Head of caudate nucleus (tissue), 42 donors: ENCODE data around the gene CHRNG.

Experiments
- DNase-seq, 42 donors: peaks; one replicate each; pipeline versions ENCODE4 v3.0.0 to v3.0.0-alpha.2; 2020 to 2021; ENCODE audit warnings: mixed read lengths in 7 of 42
- intact Hi-C: fragments of 100-400 bp; cut with DNase I; formaldehyde crosslinking; loops from one replicate; pipeline ENCODE4 v1.15.0; 2022

CHRNG gene

DNA sequence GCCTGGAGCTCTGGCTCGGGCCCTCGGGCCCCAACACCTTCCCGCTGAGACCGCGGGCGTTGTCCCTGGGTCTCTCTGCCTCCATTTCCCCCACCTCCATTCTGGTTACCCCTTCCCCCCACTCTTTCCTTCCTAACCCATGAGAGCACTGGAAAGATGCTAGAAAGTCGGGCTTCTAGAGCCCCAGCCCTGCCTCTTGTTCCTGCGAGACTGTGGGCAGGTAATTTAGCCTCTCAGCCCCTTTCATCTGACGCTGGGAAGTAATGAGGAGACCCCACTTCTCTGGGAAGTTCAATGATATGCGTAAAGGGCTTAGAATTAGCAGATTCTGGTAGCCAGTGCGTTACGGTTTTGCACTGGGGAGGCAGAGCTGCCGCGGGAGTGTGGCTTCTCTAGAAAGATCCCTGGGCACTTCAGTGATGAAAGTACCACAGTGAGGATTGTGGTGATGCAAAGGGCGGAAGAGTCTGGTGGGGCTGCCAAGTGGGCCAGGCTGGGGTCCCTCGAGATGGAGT lies 35.6 kb upstream of the CHRNG start:
- DNase-seq = no peak
- intact Hi-C loops = no loop called here

DNA sequence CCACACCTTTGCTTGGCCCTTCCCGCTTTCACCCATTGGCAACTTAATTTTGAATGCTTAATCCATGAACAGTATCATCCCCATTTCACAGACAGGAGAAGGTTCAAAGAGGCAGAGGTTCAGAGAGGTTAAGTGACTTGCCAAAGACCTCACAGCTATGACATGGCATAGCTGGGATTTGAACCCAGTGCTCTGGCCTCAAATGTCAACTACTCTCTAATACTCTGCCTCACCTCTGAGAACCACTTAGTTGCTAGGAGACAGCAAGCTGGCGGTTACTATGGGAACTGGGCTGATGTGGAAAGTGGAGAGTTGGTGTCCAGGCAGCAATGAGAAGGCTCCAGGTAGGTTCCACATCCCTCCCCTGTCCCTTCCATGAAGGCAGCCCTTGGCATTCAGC lies 35.1 kb upstream of the CHRNG start:
- DNase-seq = peak in 3 of 42 donors; percentile 26 to 57 (median 35)
- intact Hi-C loops = no loop called here

DNA sequence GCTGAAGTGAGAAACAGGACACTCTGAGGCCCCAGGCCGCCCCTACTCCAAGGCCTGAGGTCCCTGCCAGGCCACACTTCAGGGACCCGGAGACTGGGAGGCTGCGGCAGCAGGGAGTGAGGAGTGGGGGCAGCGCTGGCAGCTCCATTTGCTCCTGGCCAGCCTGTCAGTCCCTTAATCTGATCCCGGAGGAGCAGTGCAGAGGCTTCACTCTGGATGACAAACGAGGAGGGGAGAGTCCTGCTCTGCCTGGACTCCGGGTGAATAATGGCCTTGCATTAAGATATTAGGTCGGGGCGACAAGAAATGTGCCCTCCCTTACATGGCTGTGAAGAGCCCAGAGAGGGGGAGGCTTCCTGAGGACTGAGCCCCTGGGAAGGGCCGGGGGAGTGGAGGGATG lies 33.6 kb upstream of the CHRNG start:
- DNase-seq = no peak
- intact Hi-C loops = no loop called here

- no peak for DNase-seq
- intact Hi-C loops = no loop called here
These were observed 32.8 kb upstream of the CHRNG start for GRCh38 chr2:232506709-232507108.

DNA sequence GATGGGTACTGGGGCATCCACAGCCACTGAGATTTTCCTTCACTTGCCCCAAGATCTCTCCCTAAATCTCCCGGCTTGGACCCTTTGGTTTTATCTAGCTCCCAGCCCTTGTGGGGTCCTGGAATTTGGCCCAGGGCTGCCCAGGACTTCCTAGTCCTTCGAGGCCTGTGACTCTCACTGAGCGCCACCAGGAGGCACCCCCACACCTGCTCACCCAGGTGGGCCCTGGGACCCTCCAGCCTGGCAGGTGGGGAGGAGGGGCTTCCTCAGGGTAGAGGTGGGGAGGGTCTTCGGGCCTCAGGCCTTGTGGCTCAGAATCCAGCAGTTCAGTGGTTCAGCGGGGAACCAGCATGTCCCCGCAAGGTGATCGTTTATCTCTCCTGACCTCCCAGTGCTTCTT lies 31.2 kb upstream of the CHRNG start:
- intact Hi-C loops = no loop called here
- no peak for DNase-seq

- DNase-seq = peak in 23 of 42 donors; percentile 11 to 66 (median 37)
- intact Hi-C loops = no loop called here
These were observed 28.1 kb upstream of the CHRNG start for GRCh38 chr2:232511336-232511890.

DNA sequence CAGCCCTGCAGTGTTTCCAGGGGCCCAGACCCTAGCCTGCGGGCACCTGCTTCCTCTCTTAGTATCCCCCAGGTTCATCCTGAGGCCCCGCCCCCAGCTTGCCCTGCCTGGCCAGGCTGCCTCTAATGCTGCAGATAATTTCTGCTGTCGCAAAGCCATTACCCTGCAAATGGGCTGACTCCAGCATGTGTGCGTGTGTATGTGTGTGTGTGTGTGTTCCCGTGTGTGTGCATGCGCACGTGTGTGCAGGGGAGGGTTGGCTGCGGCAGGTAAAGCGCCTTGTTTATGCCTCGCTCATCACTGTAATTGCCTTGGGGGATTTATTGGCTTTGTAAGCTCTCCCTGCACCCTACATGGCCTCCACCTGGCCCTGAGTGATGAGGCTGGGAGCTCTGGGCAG lies 26.9 kb upstream of the CHRNG start:
- DNase-seq = no peak
- intact Hi-C loops = no loop called here

- no peak for DNase-seq
- intact Hi-C loops = no loop called here
These were observed 26.1 kb upstream of the CHRNG start for GRCh38 chr2:232513353-232513752.

DNA sequence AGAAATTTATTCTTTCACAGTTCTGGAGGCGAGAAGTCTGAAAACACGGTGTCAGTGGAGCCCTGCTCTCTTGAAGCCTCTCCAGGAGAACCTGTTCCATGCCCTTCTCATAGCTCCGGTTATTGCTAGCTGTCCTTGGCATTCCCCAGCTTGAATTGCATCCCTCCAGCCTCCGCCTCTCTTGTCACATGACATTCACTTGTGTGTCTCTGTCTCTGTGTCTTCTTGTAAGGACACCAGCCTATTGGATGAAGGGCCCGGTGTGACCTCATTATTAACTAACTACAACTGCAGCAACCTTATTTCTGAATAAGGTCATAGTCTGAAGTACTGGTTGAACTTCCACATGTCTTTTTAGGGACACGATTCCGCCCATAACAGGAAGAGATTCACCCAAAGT lies 23.9 kb upstream of the CHRNG start:
- intact Hi-C loops = no loop called here
- DNase-seq = no peak

DNA sequence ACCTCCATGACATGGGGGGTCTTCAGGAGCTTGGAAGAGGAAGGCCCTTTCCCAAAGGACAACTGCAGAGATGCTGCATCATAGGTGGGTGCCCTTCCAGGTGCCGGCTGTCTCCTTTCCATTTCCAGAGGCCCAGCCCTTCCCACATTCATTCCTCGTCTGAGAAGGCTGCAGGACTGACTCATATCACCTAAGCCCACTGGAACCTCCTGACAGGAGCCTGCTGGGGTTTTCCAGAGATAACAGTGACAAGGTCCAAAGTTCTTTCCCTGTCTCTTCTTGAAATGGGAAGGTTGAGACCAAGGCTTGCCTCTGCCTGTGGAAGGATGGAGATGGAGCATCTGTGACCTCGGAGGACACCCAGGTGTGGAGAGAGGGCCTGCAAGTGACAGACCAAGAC lies 22.9 kb upstream of the CHRNG start:
- no peak for DNase-seq
- intact Hi-C loops = no loop called here

DNA sequence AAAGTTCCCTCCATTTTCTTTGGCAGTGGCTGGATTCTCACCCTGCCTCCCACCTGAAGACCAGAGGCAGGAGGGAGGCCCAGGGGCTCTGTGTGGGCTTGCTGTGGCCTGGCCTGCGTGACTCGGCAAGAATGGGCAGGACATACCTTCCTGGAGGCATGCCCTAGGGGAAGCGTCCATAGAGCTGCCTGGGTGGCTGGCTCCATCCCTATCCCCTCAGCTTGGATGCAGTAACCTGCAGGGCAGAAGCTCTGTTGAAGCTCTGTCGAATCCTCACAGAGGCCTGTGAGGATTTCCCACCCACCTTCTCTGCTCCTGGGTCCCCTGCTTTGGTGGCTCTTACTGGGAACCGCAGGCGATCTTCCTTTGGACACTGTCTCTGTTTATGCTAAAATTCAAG lies 20.6 kb upstream of the CHRNG start:
- DNase-seq = no peak

GRCh38 chr2:232519581-232520438 lies 19.7 kb upstream of the CHRNG start, which contains the start of gene PRSS56:
Gene PRSS56, plus strand, starts transcription at chr2:232520388. Its CDS starts 211 bp downstream, at chr2:232520599.
- intact Hi-C loops = loop anchor here (2.0 to 10.0 kb wide), 2 partner anchors 73 to 615 kb away; no protein-coding TSS in a partner anchor
- DNase-seq = no peak

More for the DNA sequence above, 20.6 kb upstream of the CHRNG start:
- intact Hi-C loops = loop anchor here (2.0 kb wide), 1 partner anchor 72 kb away; no protein-coding TSS in a partner anchor

DNA sequence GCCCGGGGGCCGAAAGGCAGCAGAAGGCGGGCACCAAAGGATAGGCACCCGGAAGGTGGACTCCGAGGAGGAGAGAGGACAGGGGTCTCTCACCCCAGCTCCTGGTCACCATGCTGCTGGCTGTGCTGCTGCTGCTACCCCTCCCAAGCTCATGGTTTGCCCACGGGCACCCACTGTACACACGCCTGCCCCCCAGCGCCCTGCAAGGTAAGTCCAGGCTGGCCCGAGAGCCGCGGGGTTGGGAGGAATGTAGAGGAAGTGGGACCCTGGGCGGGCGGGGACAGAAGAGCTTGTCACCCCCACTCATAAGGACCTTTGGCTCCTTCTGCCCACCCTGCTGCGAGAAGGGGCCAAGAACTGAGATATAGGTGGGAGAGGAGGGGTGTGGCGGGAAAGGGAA lies 19.0 kb upstream of the CHRNG start:
- DNase-seq = no peak
- intact Hi-C loops = loop anchor here (10.0 kb wide), 1 partner anchor 616 kb away; no protein-coding TSS in a partner anchor

- intact Hi-C loops = loop anchor here (10.0 kb wide), 1 partner anchor 616 kb away; no protein-coding TSS in a partner anchor
- no peak for DNase-seq
These were observed 18.4 kb upstream of the CHRNG start for GRCh38 chr2:232521098-232521497.

GRCh38 chr2:232521959-232522622 lies 17.4 kb upstream of the CHRNG start:
- intact Hi-C loops = loop anchor here (10.0 kb wide), 1 partner anchor 617 kb away; no protein-coding TSS in a partner anchor
- peak in 40 of 42 donors; percentile 35 to 88 (median 70) for DNase-seq

DNA sequence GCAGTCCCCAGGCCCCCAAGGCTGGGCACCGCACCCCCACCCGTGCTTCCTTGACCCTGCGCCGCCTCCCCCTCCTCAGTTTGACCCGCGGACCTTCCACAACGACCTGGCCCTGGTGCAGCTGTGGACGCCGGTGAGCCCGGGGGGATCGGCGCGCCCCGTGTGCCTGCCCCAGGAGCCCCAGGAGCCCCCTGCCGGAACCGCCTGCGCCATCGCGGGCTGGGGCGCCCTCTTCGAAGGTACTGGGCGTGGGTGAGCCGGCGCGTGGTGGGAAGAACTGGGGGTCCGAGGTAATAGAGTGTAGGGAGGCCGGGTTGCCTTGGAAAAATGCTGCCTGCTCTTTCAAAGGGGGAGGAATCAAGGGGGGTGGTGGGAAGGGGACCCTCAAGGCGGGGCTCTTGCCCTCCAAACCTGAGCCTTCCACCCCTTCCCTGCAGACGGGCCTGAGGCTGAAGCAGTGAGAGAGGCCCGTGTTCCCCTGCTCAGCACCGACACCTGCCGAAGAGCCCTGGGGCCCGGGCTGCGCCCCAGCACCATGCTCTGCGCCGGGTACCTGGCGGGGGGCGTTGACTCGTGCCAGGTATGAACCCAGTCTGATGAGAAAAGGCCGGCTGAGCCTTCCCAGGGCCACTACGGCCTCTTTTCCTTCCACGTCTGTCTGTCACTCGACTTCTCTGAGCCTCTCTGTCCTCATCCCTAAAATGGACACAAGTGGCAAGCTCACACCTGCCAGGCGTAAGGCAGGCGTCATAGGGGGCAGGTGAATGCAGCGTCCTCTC lies 16.7 kb upstream of the CHRNG start:
- intact Hi-C loops = loop anchor here (10.0 kb wide), 1 partner anchor 618 kb away; no protein-coding TSS in a partner anchor
- DNase-seq = no peak

DNA sequence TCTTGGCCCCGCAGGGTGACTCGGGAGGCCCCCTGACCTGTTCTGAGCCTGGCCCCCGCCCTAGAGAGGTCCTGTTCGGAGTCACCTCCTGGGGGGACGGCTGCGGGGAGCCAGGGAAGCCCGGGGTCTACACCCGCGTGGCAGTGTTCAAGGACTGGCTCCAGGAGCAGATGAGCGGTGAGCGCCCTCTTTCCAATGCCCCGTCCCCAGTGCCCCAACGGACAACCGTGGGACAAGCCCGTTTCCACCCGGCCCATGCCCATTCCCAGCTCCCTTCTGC lies 16.1 kb upstream of the CHRNG start:
- no peak for DNase-seq
- intact Hi-C loops = loop anchor here (10.0 kb wide), 1 partner anchor 619 kb away; no protein-coding TSS in a partner anchor

DNA sequence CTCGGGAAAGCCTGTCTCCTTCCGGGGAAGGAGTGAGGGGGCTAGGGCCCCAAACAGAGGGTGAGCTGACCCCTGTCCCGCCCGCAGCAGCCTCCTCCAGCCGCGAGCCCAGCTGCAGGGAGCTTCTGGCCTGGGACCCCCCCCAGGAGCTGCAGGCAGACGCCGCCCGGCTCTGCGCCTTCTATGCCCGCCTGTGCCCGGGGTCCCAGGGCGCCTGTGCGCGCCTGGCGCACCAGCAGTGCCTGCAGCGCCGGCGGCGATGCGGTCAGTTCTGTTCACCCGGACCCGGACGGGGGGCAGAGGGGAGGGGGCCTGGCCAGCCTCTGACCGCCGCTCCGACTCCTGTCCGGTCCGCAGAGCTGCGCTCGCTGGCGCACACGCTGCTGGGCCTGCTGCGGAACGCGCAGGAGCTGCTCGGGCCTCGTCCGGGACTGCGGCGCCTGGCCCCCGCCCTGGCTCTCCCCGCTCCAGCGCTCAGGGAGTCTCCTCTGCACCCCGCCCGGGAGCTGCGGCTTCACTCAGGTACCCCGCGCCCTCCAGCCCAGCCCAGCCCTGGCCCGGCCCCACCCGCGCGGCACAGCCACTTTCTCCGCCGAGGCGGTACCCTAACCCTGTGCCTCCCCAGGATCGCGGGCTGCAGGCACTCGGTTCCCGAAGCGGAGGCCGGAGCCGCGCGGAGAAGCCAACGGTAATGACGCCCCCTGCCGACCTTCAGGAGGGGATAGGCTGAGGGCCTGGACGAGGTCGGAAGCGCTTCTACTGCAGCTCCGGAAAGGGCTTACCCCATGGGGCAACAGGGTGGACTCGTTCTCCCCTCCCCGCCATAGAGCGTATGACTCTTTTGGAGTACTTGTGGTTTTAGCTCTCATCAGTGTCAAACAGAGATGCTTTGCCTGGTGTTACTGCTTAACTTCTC lies 15.6 kb upstream of the CHRNG start:
- intact Hi-C loops = loop anchor here (10.0 kb wide), 1 partner anchor 619 kb away; no protein-coding TSS in a partner anchor
- DNase-seq = peak in 40 of 42 donors; percentile 29 to 82 (median 58)
